ENCODE results near the gene GOLGA8K.
"Not testable (repeated sequence)": the region's sequence is repeated elsewhere in the genome, so short reads cannot be mapped to it uniquely, and the experiment has no call there.

The GOLGA8K gene

GRCh38 chr15:32350563-32351220 lies 52.4 kb downstream of the GOLGA8K start:
- DNase-seq = not testable (repeated sequence)

- DNase-seq = not testable (repeated sequence)
Measured at GRCh38 chr15:32347037-32347436, 56.1 kb downstream of the GOLGA8K start.

- not testable (repeated sequence) for DNase-seq
Measured at GRCh38 chr15:32345978-32346547, 57.0 kb downstream of the GOLGA8K start.

- not testable (repeated sequence) for DNase-seq
Measured at GRCh38 chr15:32343921-32344320, 59.2 kb downstream of the GOLGA8K start.
